RWPE1 (cell line): ENCODE measurements around the gene RBPJ.

ENCODE experiments used
- CTCF ChIA-PET: fragments of 350-600 bp; sonication (Branson Sonifier 250); formaldehyde crosslinking; extraction: SDS; loops from one replicate; lab custom pipeline; 2021; lab: Yijun Ruan, JAX
- POLR2A ChIA-PET: fragments of 400-600 bp; formaldehyde crosslinking; extraction: SDS; loops from one replicate; lab custom pipeline; 2020; ENCODE audit warnings: antibody characterized with exemption; ENCODE audit not compliant: low non-redundant PET; lab: Yijun Ruan, JAX
- DNase-seq: peaks from one replicate; pipeline ENCODE4 v3.0.0; 2012; ENCODE audit warnings: low spot score
- H3K27ac ChIP-seq: fragments of 450-650 bp; 2 replicates; pipeline ENCODE4 v1.5.1; 2017
- CTCF ChIP-seq: fragments of 450-650 bp; conservative IDR thresholded peaks from 2 replicates; pipeline ENCODE4 v1.5.1; 2017; ENCODE audit warnings: low read depth, mild to moderate bottlenecking

Gene RBPJ

GRCh38 chr4:26425953-26426352 is 105.1 kb downstream of the RBPJ start:
- no peak overlapping the region for H3K27ac ChIP-seq
- TF ChIP-seq CTCF: no peak
- ChIA-PET CTCF (interaction anchor here (0.6 kb wide), 1 partner anchor 70 kb away, joined by 4 read pairs; no protein-coding TSS in a partner anchor), POLR2A (no interaction called here)
- no peak for DNase-seq

GRCh38 chr4:26426892-26427291 is 106.1 kb downstream of the RBPJ start:
- H3K27ac ChIP-seq: no peak overlapping the region
- ChIA-PET CTCF (no interaction called here), POLR2A (no interaction called here)
- no peak for TF ChIP-seq CTCF
- no peak for DNase-seq

- POLR2A ChIA-PET: no interaction called here
- DNase-seq: no peak
- no peak for TF ChIP-seq CTCF
- CTCF ChIA-PET: interaction anchor here (0.6 to 0.7 kb wide), 3 partner anchors 102 to 796 kb away, joined by 4 to 8 read pairs (median 4); no protein-coding TSS in a partner anchor
- no peak overlapping the region for H3K27ac ChIP-seq
These were observed 109.1 kb downstream of the RBPJ start for GRCh38 chr4:26429910-26430309.

GRCh38 chr4:26431461-26432180 is 110.8 kb downstream of the RBPJ start:
- TF ChIP-seq CTCF: no peak
- POLR2A ChIA-PET: interaction anchor here (0.7 kb wide), 2 partner anchors 32 to 737 kb away, joined by 3 to 4 read pairs; no protein-coding TSS in a partner anchor

GRCh38 chr4:26432419-26432818 is 111.6 kb downstream of the RBPJ start:
- DNase-seq: no peak
- H3K27ac ChIP-seq: no peak overlapping the region
- ChIA-PET CTCF (interaction anchor here (0.6 kb wide), 1 partner anchor 24 kb away, joined by 4 read pairs; no protein-coding TSS in a partner anchor), POLR2A (no interaction called here)
- no peak for TF ChIP-seq CTCF

More at GRCh38 chr4:26431461-26432180, 110.8 kb downstream of the RBPJ start:
- H3K27ac ChIP-seq: no peak overlapping the region
- CTCF ChIA-PET: interaction anchor here (0.7 kb wide), 3 partner anchors 217 to 664 kb away, joined by 3 to 5 read pairs (median 4); no protein-coding TSS in a partner anchor
- no peak for DNase-seq

- no peak for TF ChIP-seq CTCF
- ChIA-PET CTCF (no interaction called here), POLR2A (no interaction called here)
These were observed 112.7 kb downstream of the RBPJ start for GRCh38 chr4:26433556-26433955.

More at GRCh38 chr4:26433556-26433955, 112.7 kb downstream of the RBPJ start:
- DNase-seq: no peak
- H3K27ac ChIP-seq: no peak overlapping the region
